HUES6 (cell line): ENCODE measurements around the gene CFHR3.
"Not testable (repeated sequence)": the region's sequence is repeated elsewhere in the genome, so short reads cannot be mapped to it uniquely, and the experiment has no call there.

ENCODE experiments used
- H3K27ac ChIP-seq: 2 replicates; pipeline ENCODE4 v1.7.0; 2013; ENCODE audit warnings: low read depth, mild to moderate bottlenecking, low read length, inconsistent platforms
- H3K27me3 ChIP-seq: 2 replicates; pipeline ENCODE4 v1.6.1; 2013; ENCODE audit warnings: low read length; ENCODE audit not compliant: control insufficient read depth, insufficient read depth
- H3K36me3 ChIP-seq: 2 replicates; pipeline ENCODE4 v1.6.1; 2013; ENCODE audit warnings: low read length; ENCODE audit not compliant: control insufficient read depth, insufficient read depth
- H3K4me1 ChIP-seq: 2 replicates; pipeline ENCODE4 v1.6.1; 2013; ENCODE audit warnings: low read length; ENCODE audit not compliant: control insufficient read depth, insufficient read depth
- H3K4me3 ChIP-seq: 2 replicates; pipeline ENCODE4 v1.5.1; 2013; ENCODE audit warnings: low read depth, low read length
- H3K9ac ChIP-seq: one replicate; pipeline ENCODE4 v1.6.1; 2013; ENCODE audit warnings: mild to moderate bottlenecking, low read length
- H3K9me3 ChIP-seq: 2 replicates; pipeline ENCODE4 v1.6.1; 2013; ENCODE audit warnings: low read depth, low read length; ENCODE audit not compliant: control insufficient read depth, insufficient read depth

The CFHR3 gene

DNA sequence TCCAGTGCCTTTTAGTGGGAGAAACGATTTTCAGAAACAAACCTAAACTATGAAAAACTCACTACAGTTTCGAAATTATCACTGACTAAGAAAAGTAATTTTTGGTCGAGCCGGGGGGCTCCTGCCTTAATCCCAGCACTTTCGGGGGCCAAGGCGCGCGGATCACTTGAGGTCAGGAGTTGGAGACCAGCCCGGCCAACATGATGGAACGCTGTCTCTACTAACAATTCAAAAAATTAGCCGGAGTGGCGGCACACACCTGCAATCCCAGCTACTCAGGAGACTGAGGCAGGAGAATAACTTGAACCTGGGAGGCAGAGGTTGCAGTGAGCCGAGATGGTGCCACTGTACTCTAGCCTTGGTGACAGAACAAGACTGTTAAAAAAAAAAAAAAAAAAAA is 3.0 kb downstream of the CFHR3 start:
- Histone ChIP-seq H3K27me3 (no peaks in the 10 kb centered on the region), H3K36me3 (no peaks in the 10 kb centered on the region), H3K27ac (no peak overlapping the region), H3K9me3 (no peaks in the 10 kb centered on the region), H3K9ac (no peak overlapping the region), H3K4me1 (no peaks in the 10 kb centered on the region), H3K4me3 (no peak overlapping the region)

DNA sequence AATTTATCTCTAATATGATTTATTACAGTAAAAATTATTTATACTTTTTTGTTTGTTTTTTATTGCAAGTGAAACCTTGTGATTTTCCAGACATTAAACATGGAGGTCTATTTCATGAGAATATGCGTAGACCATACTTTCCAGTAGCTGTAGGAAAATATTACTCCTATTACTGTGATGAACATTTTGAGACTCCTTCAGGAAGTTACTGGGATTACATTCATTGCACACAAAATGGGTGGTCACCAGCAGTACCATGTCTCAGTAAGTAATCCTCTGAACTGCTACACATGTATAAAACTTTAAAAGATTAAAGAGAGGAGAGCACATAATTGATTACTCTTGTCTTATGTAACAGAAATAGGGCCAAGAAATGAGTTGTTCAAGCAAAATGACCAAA is 4.5 kb downstream of the CFHR3 start:
- Histone ChIP-seq H3K27ac (no peak overlapping the region), H3K27me3 (no peaks in the 10 kb centered on the region), H3K4me3 (no peak overlapping the region), H3K9me3 (no peaks in the 10 kb centered on the region), H3K36me3 (no peaks in the 10 kb centered on the region), H3K4me1 (no peaks in the 10 kb centered on the region), H3K9ac (no peak overlapping the region)

DNA sequence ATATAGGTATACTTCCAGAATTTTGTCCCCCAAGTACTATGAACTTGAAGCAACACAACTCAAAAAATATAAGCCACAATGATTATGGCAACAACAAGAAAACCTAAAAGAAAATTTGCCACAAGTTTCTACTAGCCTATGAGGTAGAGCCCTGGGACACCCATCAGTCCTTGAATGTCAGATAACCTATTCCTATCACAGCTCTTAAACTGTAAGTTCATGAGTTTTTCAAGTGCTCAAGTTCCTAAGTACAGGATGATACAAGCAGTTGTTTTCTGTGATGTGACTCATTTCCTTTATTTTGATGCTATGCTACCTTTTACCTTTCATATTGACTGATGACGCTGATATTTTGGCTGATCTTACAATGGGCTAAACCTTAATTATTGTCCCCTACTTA is 16.6 kb downstream of the CFHR3 start:
- not testable (repeated sequence) for H3K9ac ChIP-seq, H3K4me3 ChIP-seq, H3K4me1 ChIP-seq, H3K27ac ChIP-seq, H3K27me3 ChIP-seq, H3K36me3 ChIP-seq, H3K9me3 ChIP-seq

DNA sequence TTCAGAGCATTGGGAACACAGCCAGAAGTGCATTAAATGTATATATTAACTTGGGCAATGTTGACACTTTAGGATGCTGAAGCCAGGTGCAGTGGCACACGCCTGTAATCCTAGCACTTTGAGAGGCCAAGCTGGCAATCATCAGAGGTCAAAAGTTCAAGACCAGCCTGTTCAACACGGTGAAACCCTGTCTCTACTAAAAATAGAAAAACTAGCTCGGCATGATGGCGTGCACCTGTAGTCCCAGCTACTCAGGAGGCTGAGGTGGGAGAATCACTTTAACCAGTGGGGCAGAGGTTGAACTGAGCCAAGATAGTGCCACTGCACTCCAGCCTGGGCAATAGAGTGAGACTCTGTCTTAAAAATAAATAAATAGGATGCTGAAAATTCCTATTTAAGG is 19.5 kb downstream of the CFHR3 start:
- not testable (repeated sequence) for H3K9me3 ChIP-seq, H3K4me1 ChIP-seq, H3K36me3 ChIP-seq, H3K27ac ChIP-seq, H3K27me3 ChIP-seq, H3K4me3 ChIP-seq, H3K9ac ChIP-seq

DNA sequence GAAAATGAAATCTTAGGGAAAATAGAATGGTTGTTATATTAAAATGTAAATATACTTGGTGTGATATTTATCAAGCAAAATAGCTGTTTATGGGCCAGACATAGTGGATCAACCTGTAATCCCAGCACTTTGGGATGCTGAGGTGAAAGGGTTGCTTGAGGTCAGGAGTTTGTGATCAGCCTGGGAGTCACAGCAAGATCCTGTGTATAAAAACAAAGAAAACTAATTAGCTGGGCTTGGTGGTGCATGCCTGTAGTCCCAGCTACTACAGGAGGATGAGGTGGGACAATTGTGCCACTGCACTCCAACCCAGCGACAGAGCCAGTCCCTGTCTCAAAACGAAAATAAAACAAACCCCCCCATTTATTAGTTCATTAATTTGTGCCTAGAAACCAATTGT is 23.3 kb downstream of the CFHR3 start:
- Histone ChIP-seq H3K27ac (no peak overlapping the region), H3K4me3 (no peak overlapping the region), H3K4me1 (no peaks in the 10 kb centered on the region), H3K9me3 (peaks cover 7% of the 10 kb centered on the region; the same call in 1 of the 2 replicates), H3K27me3 (no peaks in the 10 kb centered on the region), H3K36me3 (no peaks in the 10 kb centered on the region), H3K9ac (no peak overlapping the region)

DNA sequence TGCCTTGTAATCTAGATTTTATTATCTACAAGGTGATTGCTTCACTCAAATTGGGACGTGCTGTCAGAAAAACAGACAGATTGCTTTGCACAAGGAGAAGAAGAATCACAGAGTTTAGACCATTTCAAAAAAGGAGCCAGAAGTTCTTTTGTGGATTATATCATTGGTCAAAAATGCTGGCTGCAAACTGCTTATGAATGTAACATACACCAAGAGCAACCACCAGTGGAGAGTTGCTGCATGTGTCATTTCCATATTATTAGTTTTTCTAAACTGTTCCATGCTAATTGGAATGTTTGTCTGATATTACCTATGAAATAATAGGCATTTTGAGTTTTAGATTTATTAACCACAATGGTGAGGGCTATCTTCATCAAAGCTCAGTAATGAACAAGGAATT is 27.3 kb downstream of the CFHR3 start:
- not testable (repeated sequence) for H3K9ac ChIP-seq, H3K9me3 ChIP-seq, H3K4me1 ChIP-seq, H3K4me3 ChIP-seq, H3K27me3 ChIP-seq, H3K36me3 ChIP-seq, H3K27ac ChIP-seq

DNA sequence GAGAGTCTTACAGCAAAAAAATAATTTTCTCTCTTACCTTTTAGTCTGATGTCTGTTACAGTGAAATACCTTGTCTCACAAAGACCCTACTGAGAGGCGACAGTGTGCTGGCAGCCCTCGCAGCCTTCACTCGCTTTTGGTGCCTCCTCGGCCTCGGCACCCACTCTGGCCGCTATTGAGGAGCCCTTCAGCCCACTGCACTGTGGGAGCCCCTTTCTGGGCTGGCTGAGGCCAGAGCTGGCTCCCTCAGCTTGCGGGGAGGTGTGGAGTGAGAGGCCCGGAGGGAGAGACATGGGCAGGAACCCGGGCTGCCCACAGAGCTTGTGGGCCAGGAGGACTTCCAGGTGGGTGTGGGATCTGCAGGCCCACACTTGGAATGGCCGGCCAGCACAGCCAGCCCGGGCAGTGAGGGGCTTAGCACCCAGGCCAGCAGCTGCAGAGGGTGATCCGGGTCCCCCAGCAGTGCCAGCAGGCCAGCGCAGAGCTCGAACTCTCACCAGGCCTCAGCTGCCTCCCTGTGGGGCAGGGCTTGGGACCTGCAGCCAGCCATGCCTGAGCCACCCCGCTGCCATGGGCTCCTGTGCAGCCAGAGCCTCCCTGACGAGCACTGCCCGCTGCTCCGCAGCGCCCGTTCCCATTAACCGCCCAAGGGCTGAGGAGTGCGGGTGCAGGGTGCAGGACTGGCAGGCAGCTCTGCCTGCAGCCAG is 34.0 kb downstream of the CFHR3 start:
- no peak overlapping the region for H3K27ac ChIP-seq
- H3K27me3 ChIP-seq, result no peaks in the 10 kb centered on the region
- H3K9me3 ChIP-seq, result no peaks in the 10 kb centered on the region
- H3K4me3 ChIP-seq, result no peak overlapping the region
- H3K9ac ChIP-seq, result no peak overlapping the region
- H3K36me3 ChIP-seq, result no peaks in the 10 kb centered on the region
- H3K4me1 ChIP-seq, result no peaks in the 10 kb centered on the region

DNA sequence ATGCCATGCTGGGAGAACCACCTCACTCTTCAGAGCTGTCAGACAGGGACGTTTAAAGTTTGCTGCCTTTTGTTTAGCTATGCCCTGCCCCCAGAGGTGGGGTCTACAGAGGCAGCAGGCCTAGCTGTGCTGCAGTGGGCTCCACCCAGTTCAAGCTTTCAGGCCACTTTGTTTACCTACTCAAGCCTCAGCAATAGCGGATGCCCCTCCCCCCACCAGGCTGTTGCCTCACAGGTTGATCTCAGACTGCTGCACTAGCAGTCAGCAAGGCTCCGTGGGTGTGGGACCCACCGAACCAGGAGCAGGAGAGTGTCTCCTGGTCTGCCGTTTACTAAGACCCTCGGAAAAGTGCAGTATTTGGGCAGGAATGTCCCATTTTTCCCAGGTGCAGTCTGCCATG is 42.8 kb downstream of the CFHR3 start:
- not testable (repeated sequence) for H3K9me3 ChIP-seq, H3K4me3 ChIP-seq, H3K36me3 ChIP-seq, H3K27me3 ChIP-seq, H3K4me1 ChIP-seq, H3K27ac ChIP-seq, H3K9ac ChIP-seq

DNA sequence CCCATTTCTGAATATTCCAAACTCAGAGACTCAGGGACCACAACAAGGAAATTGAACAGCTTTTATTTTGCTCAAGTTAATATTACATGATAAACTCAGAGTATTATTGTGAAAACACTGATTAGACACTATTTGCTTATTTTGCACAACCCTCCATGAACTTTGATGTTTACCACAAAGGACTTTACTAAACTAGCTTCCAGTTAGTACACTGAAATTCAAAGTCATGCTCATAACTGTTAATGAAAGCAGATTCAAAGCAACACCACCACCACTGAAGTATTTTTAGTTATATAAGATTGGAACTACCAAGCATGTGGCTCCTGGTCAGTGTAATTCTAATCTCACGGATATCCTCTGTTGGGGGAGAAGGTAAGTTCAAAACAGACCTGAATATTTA is 44.9 kb downstream of the CFHR3 start, which contains the start of gene CFHR1:
Gene CFHR1, plus strand, starts transcription at position 201 of the 400 bp plus-strand sequence. Its CDS starts 114 bp downstream, at position 315.
- not testable (repeated sequence) for H3K4me3 ChIP-seq, H3K9me3 ChIP-seq, H3K27ac ChIP-seq, H3K4me1 ChIP-seq, H3K27me3 ChIP-seq, H3K36me3 ChIP-seq, H3K9ac ChIP-seq

DNA sequence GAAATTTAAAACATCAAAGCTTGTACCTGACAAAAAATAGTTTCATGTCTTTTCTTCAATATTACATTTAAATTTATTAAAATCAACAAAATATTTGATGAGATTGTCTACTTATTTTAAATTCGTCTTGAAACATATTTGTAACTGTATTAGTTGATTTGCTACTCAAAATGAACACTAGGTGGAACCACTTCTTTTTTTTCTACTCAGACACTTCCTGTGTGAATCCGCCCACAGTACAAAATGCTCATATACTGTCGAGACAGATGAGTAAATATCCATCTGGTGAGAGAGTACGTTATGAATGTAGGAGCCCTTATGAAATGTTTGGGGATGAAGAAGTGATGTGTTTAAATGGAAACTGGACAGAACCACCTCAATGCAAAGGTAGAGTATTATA is 53.2 kb downstream of the CFHR3 start:
- H3K4me3 ChIP-seq, H3K27ac ChIP-seq: not testable (repeated sequence)

More for the DNA sequence above, 53.2 kb downstream of the CFHR3 start:
- H3K9ac ChIP-seq, H3K4me1 ChIP-seq, H3K27me3 ChIP-seq, H3K36me3 ChIP-seq, H3K9me3 ChIP-seq: not testable (repeated sequence)
